Activated T-helper 1 cell treated with Interleukin-2 at 50 U/mL for 16 hours (primary cell): Measurements from ENCODE around the gene EID1.
"Not testable (repeated sequence)": the region's sequence is repeated elsewhere in the genome, so short reads cannot be mapped to it uniquely, and the experiment has no call there.

Experiments
- DNase-seq: peaks from one replicate; pipeline ENCODE4 v3.0.0-alpha.2; 2020; ENCODE audit warnings: low read depth

The EID1 gene

GRCh38 chr15:48869966-48870365, 8.0 kb upstream of the EID1 start:
- no peak for DNase-seq

DNA sequence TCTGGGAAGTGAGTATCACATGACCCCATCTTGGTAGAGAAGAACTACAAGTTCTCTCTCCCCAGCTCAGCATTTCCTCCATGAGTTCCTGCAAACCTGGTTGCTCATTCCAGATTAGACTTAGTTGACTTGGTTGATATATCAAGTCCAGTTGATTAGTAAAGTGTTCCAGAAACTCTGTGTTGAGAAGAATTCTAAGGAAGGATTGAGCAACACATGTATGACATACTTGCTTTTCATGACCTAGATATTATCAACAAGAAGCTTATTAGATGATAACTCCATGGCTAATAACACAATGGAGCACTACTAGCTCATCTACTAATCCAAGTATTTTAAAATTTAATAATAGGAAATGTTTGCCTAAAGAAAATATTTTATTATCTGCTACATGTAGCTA, 6.4 kb upstream of the EID1 start:
- no peak for DNase-seq

DNA sequence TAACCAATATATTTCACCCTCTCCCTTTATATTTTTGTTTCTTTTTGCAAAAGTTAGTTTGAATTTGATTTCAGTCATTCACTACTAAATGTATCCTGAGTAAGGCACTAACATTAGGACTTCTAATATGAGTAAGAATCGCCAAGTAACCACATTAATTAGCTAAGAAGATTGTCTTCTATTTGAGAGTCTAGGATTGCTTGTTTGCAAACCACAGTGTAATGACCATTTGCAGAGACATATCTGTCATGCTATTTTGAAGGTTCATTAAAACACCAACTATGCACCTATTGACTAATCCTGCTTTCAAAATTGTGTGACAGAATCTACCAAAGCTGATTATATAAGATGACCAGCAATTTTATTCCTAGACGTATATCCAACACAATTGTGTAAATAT, 5.3 kb upstream of the EID1 start:
- no peak for DNase-seq

DNA sequence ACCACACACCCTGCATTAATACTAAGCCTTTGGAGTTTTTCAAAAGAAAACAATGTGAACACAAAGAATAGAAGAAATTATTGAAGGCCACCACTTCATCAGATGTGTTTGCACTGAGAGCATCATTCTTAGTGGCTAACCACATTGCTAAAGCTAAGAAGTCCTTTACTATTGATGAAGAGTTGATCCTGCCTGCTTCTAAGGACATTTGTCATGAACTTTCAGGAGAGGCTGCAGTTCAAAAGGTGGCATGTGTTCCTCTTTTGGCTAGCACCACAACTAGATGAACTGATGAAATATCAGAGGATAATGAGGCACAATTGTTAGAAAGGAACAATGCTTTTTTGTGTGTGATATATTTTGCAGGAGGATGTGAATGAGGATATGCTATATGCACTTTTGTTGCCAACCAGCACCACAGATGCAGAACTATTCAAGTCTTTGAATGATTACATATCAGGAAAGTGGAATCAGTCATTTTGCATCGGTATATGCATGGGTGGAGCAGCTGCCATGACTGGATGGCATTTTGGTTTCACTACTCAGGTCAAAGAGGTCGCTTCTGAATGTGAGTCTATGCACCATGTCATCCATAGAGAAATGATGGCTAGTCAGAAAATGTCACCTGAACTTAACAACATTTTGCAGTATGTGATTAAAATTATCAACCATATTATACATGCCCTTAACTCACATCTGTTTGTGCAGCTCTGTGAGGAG, 2.5 kb upstream of the EID1 start:
- no peak for DNase-seq

DNA sequence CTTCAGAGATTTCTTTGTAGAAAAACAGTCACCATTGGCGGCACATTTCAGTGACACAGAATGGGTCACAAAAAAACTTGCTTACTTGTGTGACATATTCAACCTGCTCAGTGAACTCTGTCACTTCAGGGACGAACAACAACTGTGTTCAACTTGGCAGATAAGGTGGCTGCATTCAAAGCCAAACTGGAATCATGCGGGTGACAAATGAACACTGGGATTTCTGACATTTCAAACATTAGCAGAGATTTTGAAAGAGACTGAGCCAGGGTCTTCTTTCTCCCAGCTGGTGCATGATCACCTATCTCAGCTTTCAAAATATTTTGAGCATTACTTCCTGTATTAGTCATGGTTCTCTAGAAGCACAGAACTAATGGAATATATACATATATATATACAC, 1.9 kb upstream of the EID1 start:
- DNase-seq = no peak

DNA sequence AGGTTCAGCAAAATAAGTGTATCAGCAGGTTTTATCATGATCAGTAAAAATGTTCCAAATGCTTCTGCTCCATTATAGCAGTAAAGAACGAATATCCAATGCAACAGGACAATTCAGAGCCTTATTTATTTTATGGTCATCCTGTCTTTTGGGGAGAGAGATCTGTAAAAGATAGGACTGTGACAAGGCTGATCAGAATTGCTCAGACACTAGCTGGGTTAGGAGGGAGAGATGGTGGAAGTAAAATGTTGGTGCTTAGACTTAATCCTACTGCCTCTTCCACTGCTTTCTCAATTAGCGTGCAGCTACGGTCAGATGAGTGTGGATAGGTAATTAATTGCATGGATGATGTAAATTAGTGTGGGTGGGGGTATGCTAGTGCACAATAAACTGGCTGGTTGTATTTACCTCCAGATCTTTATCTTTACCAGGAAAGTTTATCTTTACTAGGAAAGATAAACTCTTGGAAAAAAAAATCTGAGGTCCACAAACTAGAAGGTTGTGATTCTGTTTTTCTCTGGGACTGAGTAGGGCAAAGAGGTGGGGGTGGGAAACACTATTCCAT, 2.2 kb downstream of the EID1 start:
- DNase-seq = no peak

- no peak for DNase-seq
Observed at GRCh38 chr15:48883699-48884098, 5.8 kb downstream of the EID1 start.

- no peak for DNase-seq
Observed at GRCh38 chr15:48887144-48887543, 9.2 kb downstream of the EID1 start.

GRCh38 chr15:48888191-48888590, 10.3 kb downstream of the EID1 start:
- no peak for DNase-seq

- DNase-seq = no peak
Observed at GRCh38 chr15:48888836-48889235, 10.9 kb downstream of the EID1 start.

- no peak for DNase-seq
Observed at GRCh38 chr15:48889925-48890324, 12.0 kb downstream of the EID1 start.

- no peak for DNase-seq
Observed at GRCh38 chr15:48890375-48890972, 12.5 kb downstream of the EID1 start.

DNA sequence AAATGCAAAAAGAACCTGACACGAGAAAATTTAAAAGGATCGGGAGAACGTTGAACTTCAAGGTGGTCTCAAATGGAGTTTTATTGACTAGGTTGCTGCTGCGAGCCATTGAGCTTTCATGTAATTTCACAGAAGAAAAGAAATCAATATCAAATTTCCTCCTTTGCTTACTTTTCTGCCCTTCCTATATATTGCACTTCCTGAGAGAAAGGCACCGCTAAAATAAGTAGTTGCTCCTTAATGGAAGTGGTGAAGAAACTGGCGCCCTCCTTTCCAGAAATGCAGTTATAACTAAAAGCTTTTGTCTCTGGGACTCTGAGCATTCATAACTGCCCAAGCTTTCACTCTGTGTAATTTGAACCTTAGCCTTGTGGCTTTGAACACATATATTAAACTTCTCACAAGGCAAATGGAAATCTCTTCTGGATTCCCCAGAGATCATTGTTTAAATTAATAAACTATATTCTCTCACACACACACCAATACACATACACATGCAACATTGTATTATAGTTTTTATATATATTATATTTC, 13.4 kb downstream of the EID1 start:
- no peak for DNase-seq

DNA sequence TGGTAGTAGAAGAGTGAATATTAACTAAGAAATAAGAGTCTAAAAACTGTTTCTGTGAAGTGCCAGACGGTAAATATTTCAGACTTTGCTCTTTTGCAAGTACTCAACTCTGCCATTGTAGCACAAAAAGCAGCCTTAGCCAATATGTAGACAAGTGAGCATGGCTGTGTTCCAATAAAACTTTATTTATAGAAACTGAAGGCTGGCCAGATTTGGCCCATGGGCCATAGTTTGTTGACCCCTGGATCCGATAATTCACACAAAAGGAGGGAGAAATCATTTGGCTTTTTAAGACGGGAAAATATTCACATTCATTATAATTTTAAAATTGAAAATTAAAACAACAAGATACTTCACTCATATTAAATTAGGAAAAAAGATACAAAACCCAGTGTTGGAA, 15.4 kb downstream of the EID1 start:
- DNase-seq = no peak

GRCh38 chr15:48896869-48897814, 19.2 kb downstream of the EID1 start:
- DNase-seq = no peak

GRCh38 chr15:48898032-48898431, 20.1 kb downstream of the EID1 start:
- DNase-seq = no peak

DNA sequence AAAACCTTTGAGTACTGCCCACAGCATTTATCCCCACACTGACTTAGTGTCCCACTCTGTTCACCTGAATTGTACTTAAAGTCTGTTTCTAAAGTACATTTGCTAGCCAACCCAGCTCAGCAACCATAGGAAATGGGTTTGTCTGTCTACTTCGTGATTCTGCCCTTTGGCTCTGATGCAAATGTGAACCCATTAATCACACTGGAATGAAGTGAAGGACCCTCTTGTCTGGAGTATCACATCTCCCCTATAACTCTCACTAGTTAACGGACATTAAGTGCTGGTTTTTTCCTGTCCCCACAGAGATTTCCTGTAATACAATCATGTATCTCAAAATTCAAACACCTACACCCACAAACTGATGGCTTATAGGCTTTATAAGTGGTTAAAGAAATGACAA, 20.5 kb downstream of the EID1 start:
- no peak for DNase-seq

DNA sequence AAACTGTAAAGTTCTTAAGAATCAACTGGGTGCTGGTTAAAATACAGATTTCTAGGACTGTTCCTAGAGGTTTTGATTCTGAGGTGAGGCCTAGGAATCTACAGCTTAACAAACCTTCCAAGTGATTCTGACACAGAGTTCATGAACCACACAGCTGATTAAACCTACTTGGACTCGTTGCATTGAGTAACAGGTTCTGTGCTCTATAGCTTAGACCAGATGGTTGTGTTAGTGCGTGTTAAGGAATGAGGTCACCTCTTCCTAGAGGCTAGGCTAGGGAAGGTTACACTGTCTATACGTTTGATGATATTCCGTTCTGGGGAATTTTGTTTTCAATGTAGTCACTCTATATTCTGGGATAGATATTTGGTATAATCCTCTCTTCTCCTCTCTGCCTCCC, 21.9 kb downstream of the EID1 start:
- DNase-seq = no peak

DNA sequence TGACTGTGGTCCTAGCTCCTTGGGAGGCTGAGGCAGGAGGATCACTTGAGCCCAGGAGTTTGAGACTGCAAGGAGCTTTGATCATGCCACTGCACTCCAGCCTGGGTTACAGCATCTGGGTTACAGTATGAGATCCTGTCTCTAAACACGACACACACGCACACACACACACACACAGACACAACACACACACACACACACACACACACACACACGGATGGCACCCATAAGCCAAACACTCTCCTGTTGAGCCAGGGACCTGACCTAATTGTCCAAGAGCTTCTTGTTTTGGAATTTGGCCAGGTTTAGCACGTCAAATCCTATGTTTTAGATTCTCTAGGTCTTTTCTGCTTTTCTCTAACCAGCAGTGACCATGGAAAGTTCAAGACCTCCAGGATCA, 26.8 kb downstream of the EID1 start:
- DNase-seq = no peak

- no peak for DNase-seq
Observed at GRCh38 chr15:48905216-48905615, 27.3 kb downstream of the EID1 start.

- DNase-seq = no peak
Observed at GRCh38 chr15:48905847-48906246, 27.9 kb downstream of the EID1 start.

GRCh38 chr15:48909313-48909712, 31.4 kb downstream of the EID1 start:
- DNase-seq = not testable (repeated sequence)
